Endothelial cell of umbilical vein (primary cell): ENCODE results near the gene STX4. TPM values are rescaled to one million over a fixed set of nuclear protein-coding genes. Genes with fewer than 3 reads are reported as not detected.

ENCODE experiments used
- BruUV-seq: library from RNA; stranded (reverse); fragments of 400-500 nt; replicated peaks from 2 replicates; lab custom pipeline; 2021; lab: Mats Ljungman, UMichigan
- CTCF ChIA-PET: fragments of 300-600, 350-600 bp; sonication (Branson Sonifier 250); formaldehyde crosslinking; loops from one replicate; lab custom pipeline; 2021; ENCODE audit warnings: antibody characterized with exemption, inconsistent platforms; lab: Charles Lee
- POLR2A ChIA-PET: fragments of 300-600, 350-600 bp; sonication (Branson Sonifier 250); formaldehyde crosslinking; loops from one replicate; lab custom pipeline; 2021; ENCODE audit warnings: antibody characterized with exemption, inconsistent platforms; lab: Charles Lee
- DNase-seq: peaks from one replicate; pipeline ENCODE4 v3.0.0-alpha.2; 2011; ENCODE audit warnings: low read depth, low spot score
- FAIRE-seq: peaks from 2 replicates; lab custom pipeline; 2011; peaks lifted over from hg19 to GRCh38; lab: Jason Lieb, UNC
- H2AFZ ChIP-seq: 2 replicates; pipeline ENCODE4 v1.6.0; 2012; ENCODE audit warnings: low read depth, low read length, control low read depth, inconsistent platforms
- H3K27ac ChIP-seq: 2 replicates; pipeline ENCODE4 v1.5.1; 2011; ENCODE audit warnings: low read depth, mild to moderate bottlenecking, control low read depth, low read length, moderate library complexity; ENCODE audit not compliant: insufficient read depth
- H3K27me3 ChIP-seq, 2 experiments: 2 replicates each; pipeline versions ENCODE4 v1.6.0 to v1.6.1; 2011; ENCODE audit warnings: low read length in 2 of 2, mixed read lengths in 1 of 2; ENCODE audit not compliant: control insufficient read depth in 2 of 2, insufficient read depth in 2 of 2
- H3K36me3 ChIP-seq, 2 experiments: 2 replicates in 1 of 2; 3 replicates in 1 of 2; pipeline ENCODE4 v1.5.1; 2011; ENCODE audit warnings: low read length in 2 of 2, mild to moderate bottlenecking in 1 of 2, moderate library complexity in 1 of 2; ENCODE audit not compliant: control insufficient read depth in 2 of 2, insufficient read depth in 2 of 2; ENCODE audit errors: extremely low read depth in 1 of 2
- H3K4me1 ChIP-seq: 3 replicates; pipeline ENCODE4 v1.5.1; 2011; ENCODE audit warnings: mild to moderate bottlenecking, low read length; ENCODE audit not compliant: control insufficient read depth, insufficient read depth; ENCODE audit errors: extremely low read depth
- H3K4me2 ChIP-seq: 2 replicates; pipeline ENCODE4 v1.6.1; 2011; ENCODE audit warnings: low read length, control low read depth, mixed read lengths; ENCODE audit not compliant: insufficient read depth
- H3K4me3 ChIP-seq, 3 experiments: fragments of 200-600 bp in 1 of 3; sonication (generic), shearing (Covaris generic) in 1 of 3; replicated peaks in 1 of 3; 2 replicates each; pipeline ENCODE4 v1.5.1; 2011 to 2016; ENCODE audit warnings: control low read depth in 3 of 3, low read length in 3 of 3, mild to moderate bottlenecking in 2 of 3, inconsistent platforms in 1 of 3, low read depth in 1 of 3, moderate library complexity in 1 of 3; ENCODE audit not compliant: insufficient read depth in 1 of 3
- H3K79me2 ChIP-seq: 2 replicates; pipeline ENCODE4 v1.6.0; 2012; ENCODE audit warnings: low read length, inconsistent platforms; ENCODE audit not compliant: control insufficient read depth, insufficient read depth
- H3K9ac ChIP-seq: replicated peaks from 2 replicates; pipeline ENCODE3; 2011; ENCODE audit warnings: low read length, control low read depth; ENCODE audit not compliant: insufficient read depth; ENCODE audit errors: extremely low read depth
- H3K9me1 ChIP-seq: replicated peaks from 3 replicates; pipeline ENCODE4 v1.6.0; 2011; ENCODE audit warnings: mild to moderate bottlenecking, low read length; ENCODE audit not compliant: control insufficient read depth, insufficient read depth; ENCODE audit errors: extremely low read depth
- H3K9me3 ChIP-seq: replicated peaks from 2 replicates; pipeline ENCODE4 v1.5.1; 2012; ENCODE audit warnings: low read length, inconsistent platforms; ENCODE audit not compliant: control insufficient read depth, insufficient read depth
- H4K20me1 ChIP-seq: replicated peaks from 2 replicates; pipeline ENCODE3; 2011; ENCODE audit warnings: mild to moderate bottlenecking, low read length; ENCODE audit not compliant: control insufficient read depth, insufficient read depth; ENCODE audit errors: extremely low read depth
- CTCF ChIP-seq, 2 donors: IDR thresholded peaks; 1 replicate in 1 of 2; 2 replicates in 1 of 2; pipeline ENCODE4 v1.5.1; 2011; ENCODE audit warnings: low read length in 2 of 2, mild to moderate bottlenecking in 2 of 2, moderate library complexity in 2 of 2, control low read depth in 1 of 2, inconsistent platforms in 1 of 2, low read depth in 1 of 2; ENCODE audit not compliant: insufficient read depth in 1 of 2; ENCODE audit errors: extremely low read depth in 1 of 2
- EZH2 ChIP-seq: IDR thresholded peaks from 2 replicates; pipeline ENCODE4 v1.6.1; 2012; ENCODE audit warnings: borderline replicate concordance, low read depth, mild to moderate bottlenecking, moderate library complexity, low read length, inconsistent platforms; ENCODE audit not compliant: severe bottlenecking
- FOS ChIP-seq: IDR thresholded peaks from 2 replicates; pipeline ENCODE4 v1.6.1; 2011; ENCODE audit warnings: mild to moderate bottlenecking, low read length, moderate library complexity, borderline replicate concordance; ENCODE audit not compliant: insufficient read depth
- GATA2 ChIP-seq: IDR thresholded peaks from 2 replicates; pipeline ENCODE4 v1.7.0; 2011; ENCODE audit warnings: low read depth, mild to moderate bottlenecking, moderate library complexity, mixed read lengths, low read length; ENCODE audit not compliant: insufficient read length, insufficient read depth
- JUN ChIP-seq: IDR thresholded peaks from 2 replicates; pipeline ENCODE4 v1.6.1; 2011; ENCODE audit warnings: borderline replicate concordance, low read depth; ENCODE audit not compliant: insufficient read length, insufficient read depth
- MAX ChIP-seq: IDR thresholded peaks from 2 replicates; pipeline ENCODE4 v1.6.1; 2011; ENCODE audit not compliant: insufficient read depth, insufficient read length
- MYC ChIP-seq: IDR thresholded peaks from one replicate; pipeline ENCODE4 v1.6.1; 2011; ENCODE audit warnings: mild to moderate bottlenecking, low read depth, low read length
- POLR2A ChIP-seq: IDR thresholded peaks from 2 replicates; pipeline ENCODE4 v1.6.1; 2012; ENCODE audit warnings: low read depth, mild to moderate bottlenecking, control low read depth, low read length
- POLR2AphosphoS5 ChIP-seq: IDR thresholded peaks from 2 replicates; pipeline ENCODE4 v1.6.1; 2012; ENCODE audit warnings: low read depth, mild to moderate bottlenecking, control low read depth, low read length, moderate library complexity; ENCODE audit not compliant: insufficient read depth
- dilution Hi-C: fragments of 300-500 bp; cut with MboI; formaldehyde crosslinking; loops from one replicate; pipeline ENCODE4 v1.15.0; 2019; ENCODE audit warnings: low sequenced_read_pairs; ENCODE audit not compliant: extremely low pct_ligation_motif_present
- intact Hi-C: fragments of 100-400 bp; cut with micrococcal nuclease; formaldehyde crosslinking; loops from one replicate; pipeline ENCODE4 v1.10.0; 2022
- polyA plus RNA-seq, 4 experiments: library from polyadenylated mRNA; depleted of rRNA in 3 of 4; stranded (reverse) in 3 of 4; unstranded in 1 of 4; fragments of >200 nt; gene quantifications; 2 replicates each; pipeline versions ENCODE4 v1.2.1 to v1.2.3, GENCODE V29; 2011 to 2012; ENCODE audit warnings: missing spikeins in 1 of 4
- total RNA-seq: library from RNA; stranded (reverse); gene quantifications from 2 replicates; pipeline ENCODE4 v1.2.3, GENCODE V29; 2021

The STX4 gene
- total and polyA plus RNA-seq, 2 donors (not counting 3 experiments of a cell fraction or from before 2014, with no cell fraction given): 49.5 to 65.2 TPM

- Histone ChIP-seq H3K4me1 (no peaks in the 10 kb centered on the region), H2AFZ (peak overlapping the region; percentile 86), H3K9me1 (no peaks in the 10 kb centered on the region), H3K36me3 (no peaks in the 10 kb centered on the region), H3K9me3 (no peaks in the 10 kb centered on the region), H3K27ac (no peak overlapping the region), H3K79me2 (no peaks in the 10 kb centered on the region), H3K4me3 (peak overlapping the region; percentile 7 to 50 (median 24)), H3K9ac (no peak overlapping the region), H4K20me1 (no peaks in the 10 kb centered on the region), H3K27me3 (no peaks in the 10 kb centered on the region), H3K4me2 (peak overlapping the region; percentile 44)
- no TSS peak for BruUV-seq
- POLR2A ChIA-PET: interaction anchor here (0.6 to 0.7 kb wide), 2 partner anchors 94 to 159 kb away, joined by 3 to 4 read pairs; no protein-coding TSS in a partner anchor
- FAIRE-seq: no peak
- DNase-seq: no peak
- TF ChIP-seq FOS (no peak), EZH2 (no peak), MAX (no peak), GATA2 (no peak), MYC (no peak), POLR2A (no peak), POLR2AphosphoS5 (no peak), CTCF (IDR thresholded peaks at IDR 0.05; ENCODE audit: extremely low read depth in 1 of 2, insufficient read depth in 1 of 2, low read depth in 1 of 2, low read length in 2 of 2) (no peak), JUN (no peak)
- dilution Hi-C loops (no loop called here), intact Hi-C loops (loop anchor here (2.0 kb wide), 1 partner anchor 77 kb away; the partner anchor contains the start of genes ZNF646 and ZNF668)
- CTCF ChIA-PET: interaction anchor here (1.3 to 1.8 kb wide), 5 partner anchors 12 to 103 kb away, joined by 3 to 9 read pairs (median 4); no protein-coding TSS in a partner anchor
These were observed 35.3 kb upstream of the STX4 start for GRCh38 chr16:30997725-30998711.
